Lower leg skin (tissue), 4 donors: ENCODE results near the gene RCOR2. TPM values are rescaled to one million over a fixed set of nuclear protein-coding genes. Genes with fewer than 3 reads are reported as not detected.

ENCODE experiments used
- DNase-seq, 2 donors: peaks; one replicate each; pipeline ENCODE4 v3.0.0-alpha.2; 2019; ENCODE audit warnings: low spot score in 2 of 2
- H3K4me3 ChIP-seq: fragments of 200-600 bp; sonication (generic); 2 replicates; pipeline ENCODE4 v1.5.1; 2017; ENCODE audit warnings: mild to moderate bottlenecking, low read depth; ENCODE audit not compliant: poor library complexity, severe bottlenecking
- CTCF ChIP-seq, 3 donors: fragments of 450-650 bp; IDR thresholded peaks; one replicate each; pipeline ENCODE4 v1.5.1; 2016; ENCODE audit warnings: antibody characterized with exemption in 3 of 3, mild to moderate bottlenecking in 3 of 3, moderate library complexity in 2 of 3
- POLR2A ChIP-seq, 2 donors: fragments of 450-650 bp; IDR thresholded peaks; one replicate each; pipeline ENCODE4 v1.6.1; 2016 to 2017; ENCODE audit warnings: antibody characterized with exemption in 2 of 2, mild to moderate bottlenecking in 1 of 2, moderate library complexity in 1 of 2
- WGBS, 2 donors: methylation state at CpG; one replicate each; pipeline ENCODE4 v1.1.5; 2018; 5-methylcytosine and 5-hydroxymethylcytosine counted together
- intact Hi-C: fragments of 100-400 bp; cut with DNase I; formaldehyde crosslinking; loops from one replicate; pipeline ENCODE4 v1.15.0; 2023; ENCODE audit warnings: low total_unique reads
- total RNA-seq, 4 donors: library from RNA; depleted of rRNA; stranded (reverse); fragments of >200 nt; gene quantifications; one replicate each; pipeline ENCODE4 v1.1.0, GENCODE V29; 2016

The RCOR2 gene
- total RNA-seq, 4 donors from 2014 or later, result 0.16 TPM; not detected in 3

- intact Hi-C loops, result no loop called here
- 59 to 74% methylated on average over 8 of the region's 8 CpGs for WGBS, 2 donors
- H3K4me3 ChIP-seq, result no peak overlapping the region
- no peak for DNase-seq
- no peak for TF ChIP-seq POLR2A (IDR thresholded peaks at IDR 0.05)
- no peak for TF ChIP-seq CTCF (IDR thresholded peaks at IDR 0.05)
These were observed 5.5 kb downstream of the RCOR2 start for GRCh38 chr11:63911440-63911839.

GRCh38 chr11:63910675-63911074, 6.3 kb downstream of the RCOR2 start:
- TF ChIP-seq POLR2A (IDR thresholded peaks at IDR 0.05) (no peak), CTCF (IDR thresholded peaks at IDR 0.05) (no peak)
- 64 to 70% methylated on average over 9 of the region's 9 CpGs for WGBS, 2 donors
- intact Hi-C loops, result no loop called here

GRCh38 chr11:63909591-63910506, 7.1 kb downstream of the RCOR2 start:
- intact Hi-C loops, result no loop called here
- H3K4me3 ChIP-seq, result no peak overlapping the region
- TF ChIP-seq CTCF (IDR thresholded peaks at IDR 0.05), result no peak
- TF ChIP-seq POLR2A (IDR thresholded peaks at IDR 0.05), result no peak
- no peak for DNase-seq
- WGBS, 2 donors, result 74 to 79% methylated on average over 21 to 24 of the region's 24 CpGs

More at GRCh38 chr11:63910675-63911074, 6.3 kb downstream of the RCOR2 start:
- no peak overlapping the region for H3K4me3 ChIP-seq
- no peak for DNase-seq

GRCh38 chr11:63908631-63909401, 8.1 kb downstream of the RCOR2 start:
- no peak for TF ChIP-seq POLR2A (IDR thresholded peaks at IDR 0.05)
- 83 to 84% methylated on average over 40 to 46 of the region's 46 CpGs for WGBS, 2 donors
- no peak overlapping the region for H3K4me3 ChIP-seq
- no peak for DNase-seq
- intact Hi-C loops, result no loop called here

GRCh38 chr11:63907808-63908530, 9.0 kb downstream of the RCOR2 start:
- no peak for DNase-seq
- no peak for TF ChIP-seq POLR2A (IDR thresholded peaks at IDR 0.05)
- H3K4me3 ChIP-seq, result no peak overlapping the region
- intact Hi-C loops, result no loop called here
- 81 to 88% methylated on average over 21 of the region's 21 CpGs for WGBS, 2 donors

GRCh38 chr11:63907063-63907462, 9.9 kb downstream of the RCOR2 start:
- DNase-seq, result no peak
- intact Hi-C loops, result no loop called here
- WGBS, 2 donors, result 76 to 91% methylated on average over 5 to 6 of the region's 6 CpGs
- no peak overlapping the region for H3K4me3 ChIP-seq
- no peak for TF ChIP-seq CTCF (IDR thresholded peaks at IDR 0.05)
- no peak for TF ChIP-seq POLR2A (IDR thresholded peaks at IDR 0.05)
